GM12878 (cell line): ENCODE data around the gene USF1. TPM values are rescaled to one million over a fixed set of nuclear protein-coding genes. Genes with fewer than 3 reads are reported as not detected.
A peak's percentile ranks its signal among the peaks of the same experiment; 100 is the strongest.

Experiments
- ATF7 ChIP-seq: fragments of 450-650 bp; IDR thresholded peaks from 2 replicates; pipeline ENCODE4 v1.6.1; 2016; ENCODE audit warnings: low read depth, mild to moderate bottlenecking
- CBX5 ChIP-seq: sonication (generic); IDR thresholded peaks from 2 replicates; pipeline ENCODE4 v1.6.1; 2016; ENCODE audit warnings: low read depth, moderate library complexity, mild to moderate bottlenecking, inconsistent platforms
- CHD4 ChIP-seq: fragments of 200-600 bp; sonication (generic); IDR thresholded peaks from 2 replicates; pipeline ENCODE4 v1.6.1; 2016; ENCODE audit warnings: mild to moderate bottlenecking
- CREM ChIP-seq: IDR thresholded peaks from 2 replicates; pipeline ENCODE4 v1.6.1; 2014; ENCODE audit warnings: antibody characterized with exemption, low read depth
- E2F8 ChIP-seq: fragments of 450-650 bp; IDR thresholded peaks from 2 replicates; pipeline ENCODE4 v1.6.1; 2018; ENCODE audit warnings: mild to moderate bottlenecking, low read depth, moderate library complexity; ENCODE audit not compliant: partially characterized antibody
- EED ChIP-seq: sonication (generic); IDR thresholded peaks from 2 replicates; pipeline ENCODE4 v1.6.1; 2016; ENCODE audit warnings: antibody characterized with exemption, low read depth
- EP300 ChIP-seq, 2 experiments: fragments of 150-350 bp in 1 of 2; IDR thresholded peaks; 2 replicates each; pipeline ENCODE4 v1.6.1; 2011 to 2012; ENCODE audit warnings: low read depth in 2 of 2, low read length in 2 of 2, borderline replicate concordance in 1 of 2, improper control_type of control experiment in 1 of 2, inconsistent platforms in 1 of 2; ENCODE audit not compliant: control insufficient read depth in 1 of 2
- EZH2 ChIP-seq: IDR thresholded peaks from 2 replicates; pipeline ENCODE4 v1.6.1; 2012; ENCODE audit warnings: low read depth, mild to moderate bottlenecking, control low read depth, inconsistent platforms, low read length, borderline replicate concordance; ENCODE audit not compliant: control insufficient read depth
- FOXK2 ChIP-seq: fragments of 450-650 bp; IDR thresholded peaks from 2 replicates; pipeline ENCODE4 v1.6.1; 2017; ENCODE audit warnings: mild to moderate bottlenecking, moderate library complexity
- HCFC1 ChIP-seq: fragments of 150-350 bp; IDR thresholded peaks from 2 replicates; pipeline ENCODE4 v1.6.1; 2014; ENCODE audit warnings: low read length
- IKZF1 ChIP-seq: fragments of 450-650 bp; conservative IDR thresholded peaks from 2 replicates; pipeline ENCODE4 v1.6.1; 2017; ENCODE audit warnings: antibody characterized with exemption, mild to moderate bottlenecking
- IRF4 ChIP-seq: IDR thresholded peaks from 2 replicates; pipeline ENCODE4 v1.6.1; 2011; ENCODE audit warnings: low read depth, low read length
- MTA3 ChIP-seq: IDR thresholded peaks from 2 replicates; pipeline ENCODE4 v1.6.1; 2012; ENCODE audit warnings: low read length, inconsistent platforms, borderline replicate concordance
- NR2C2 ChIP-seq: IDR thresholded peaks from 2 replicates; pipeline ENCODE4 v1.6.1; 2011; ENCODE audit warnings: borderline replicate concordance, low read depth; ENCODE audit not compliant: control insufficient read depth, insufficient read length
- PAX5 ChIP-seq: IDR thresholded peaks from 2 replicates; pipeline ENCODE4 v1.6.1; 2011; ENCODE audit warnings: low read depth, low read length, borderline replicate concordance
- REST ChIP-seq: IDR thresholded peaks from 2 replicates; pipeline ENCODE4 v1.6.1; 2012; ENCODE audit warnings: mild to moderate bottlenecking, low read depth, low read length
- SIN3A ChIP-seq: IDR thresholded peaks from 2 replicates; pipeline ENCODE4 v1.6.1; 2012; ENCODE audit warnings: low read depth, low read length, improper control_type of control experiment
- SMAD1 ChIP-seq: fragments of 450-650 bp; IDR thresholded peaks from 2 replicates; pipeline ENCODE4 v1.6.1; 2018; ENCODE audit warnings: mild to moderate bottlenecking, low read depth; ENCODE audit not compliant: partially characterized antibody
- USF1 ChIP-seq: IDR thresholded peaks from 2 replicates; pipeline ENCODE4 v1.6.1; 2011; ENCODE audit warnings: borderline replicate concordance, low read depth, mild to moderate bottlenecking, moderate library complexity, mixed read lengths, low read length; ENCODE audit not compliant: insufficient read depth; ENCODE audit errors: extremely low read length
- ZBED1 ChIP-seq: IDR thresholded peaks from 2 replicates; pipeline ENCODE4 v1.6.1; 2016; ENCODE audit warnings: borderline replicate concordance
- ZNF217 ChIP-seq: fragments of 450-650 bp; IDR thresholded peaks from 2 replicates; pipeline ENCODE4 v1.6.1; 2017; ENCODE audit warnings: antibody characterized with exemption, mild to moderate bottlenecking
- ZNF274 ChIP-seq: IDR thresholded peaks from one replicate; pipeline ENCODE4 v1.8.0; 2011; ENCODE audit not compliant: insufficient read length, insufficient read depth
- ZNF384 ChIP-seq: IDR thresholded peaks from 2 replicates; pipeline ENCODE4 v1.6.1; 2012; ENCODE audit warnings: low read depth, mild to moderate bottlenecking, low read length, improper control_type of control experiment, borderline replicate concordance
- ZNF622 ChIP-seq: fragments of 450-650 bp; IDR thresholded peaks from 2 replicates; pipeline ENCODE4 v1.6.1; 2017; ENCODE audit warnings: mild to moderate bottlenecking, inconsistent platforms
- polyA plus RNA-seq, 11 experiments: library from polyadenylated mRNA; depleted of rRNA in 4 of 11; unstranded in 6 of 11; stranded (reverse) in 5 of 11; fragments of >200 nt; fragmentation: Nextera tagmentation in 4 of 11; fragmentation: Illumina TruSeq in 1 of 11; extraction: Ambion mirVana in 4 of 11; extraction: Trizol in 1 of 11; gene quantifications; 1 replicate in 1 of 11; 2 replicates in 10 of 11; pipeline versions ENCODE4 v1.2.1 to v1.2.3, GENCODE V29; 2011 to 2016; ENCODE audit warnings: inconsistent platforms in 2 of 11, missing spikeins in 2 of 11, low read depth in 1 of 11
- total RNA-seq, 4 experiments: library from RNA; depleted of rRNA in 3 of 4; stranded (reverse); fragments of >200 nt in 3 of 4; fragmentation: Illumina TruSeq in 1 of 4; extraction: Trizol in 1 of 4; gene quantifications; 2 replicates each; pipeline versions ENCODE4 v1.2.1 to v1.2.3, GENCODE V29; 2013 to 2021

USF1 gene
- total and polyA plus RNA-seq, 10 of the 15 experiments (the other 5 are each of a cell fraction or from before 2014, with no cell fraction given): 9.4 to 92.1 (median 53.5) TPM

- TF ChIP-seq REST (no peak), NR2C2 (no peak), CREM (no peak), ATF7 (no peak), EZH2 (no peak), ZBED1 (peak; percentile 84), SMAD1 (no peak), MTA3 (no peak), EP300 (IDR thresholded peaks at IDR 0.05; ENCODE audit: borderline replicate concordance in 1 of 2, control insufficient read depth in 1 of 2, low read depth in 2 of 2, low read length in 2 of 2) (no peak), CHD4 (no peak), HCFC1 (no peak), ZNF622 (no peak), ZNF217 (no peak), CBX5 (no peak), FOXK2 (no peak), IKZF1 (peak; percentile 29), USF1 (no peak), SIN3A (no peak), IRF4 (no peak), ZNF274 (no peak), ZNF384 (no peak), E2F8 (no peak), EED (no peak), PAX5 (no peak)
Measured at GRCh38 chr1:161020509-161021164, 25.1 kb downstream of the USF1 start, which contains the start of gene F11R (continued).
